ENCODE results near the gene ZFYVE28.

ZFYVE28 gene

DNA sequence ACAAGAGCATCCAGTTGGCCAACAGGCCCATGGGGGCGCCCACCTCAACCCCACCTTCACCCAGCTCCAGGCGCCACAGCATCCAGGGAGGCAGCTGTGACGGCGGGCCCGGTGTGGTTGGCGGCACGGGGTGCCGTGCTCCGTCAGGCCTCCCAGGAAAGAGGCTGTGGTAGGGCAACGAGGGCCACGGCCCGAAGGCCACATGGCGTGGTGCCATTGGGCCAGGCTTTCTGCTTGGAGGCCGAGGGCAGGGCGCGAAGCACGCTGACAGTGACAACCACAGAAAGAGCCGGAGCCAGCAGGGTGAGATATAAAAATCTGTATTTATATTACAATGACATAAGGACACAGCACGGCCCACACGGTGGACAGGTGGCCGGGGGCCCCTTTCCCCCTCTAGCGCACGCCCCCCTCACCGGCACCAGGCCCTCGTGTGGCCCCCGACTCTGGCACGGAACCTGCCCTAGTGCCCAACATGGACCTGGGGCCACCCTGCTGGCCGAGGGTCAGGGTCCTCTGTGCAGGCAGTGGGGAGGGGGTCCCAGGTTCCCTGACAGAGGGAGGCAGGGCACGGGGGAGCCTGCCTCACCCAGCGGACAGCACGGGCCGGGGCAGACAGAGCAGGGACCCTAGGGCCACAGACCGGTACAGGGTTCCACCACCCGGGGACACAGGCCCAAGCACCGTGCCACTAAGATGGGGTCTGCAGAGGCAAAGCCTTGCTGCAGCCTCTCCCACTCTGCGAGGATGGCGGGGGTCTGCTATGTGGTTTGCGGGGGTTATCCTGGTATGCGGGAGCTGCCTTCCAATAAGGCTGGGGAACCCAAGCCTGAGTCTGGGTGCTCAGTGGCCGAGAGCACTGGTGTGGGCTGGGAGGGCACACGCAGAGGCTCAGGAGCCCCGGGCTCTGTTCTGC is 171.1 kb downstream of the ZFYVE28 start:
- TF ChIP-seq, protein P1, sequence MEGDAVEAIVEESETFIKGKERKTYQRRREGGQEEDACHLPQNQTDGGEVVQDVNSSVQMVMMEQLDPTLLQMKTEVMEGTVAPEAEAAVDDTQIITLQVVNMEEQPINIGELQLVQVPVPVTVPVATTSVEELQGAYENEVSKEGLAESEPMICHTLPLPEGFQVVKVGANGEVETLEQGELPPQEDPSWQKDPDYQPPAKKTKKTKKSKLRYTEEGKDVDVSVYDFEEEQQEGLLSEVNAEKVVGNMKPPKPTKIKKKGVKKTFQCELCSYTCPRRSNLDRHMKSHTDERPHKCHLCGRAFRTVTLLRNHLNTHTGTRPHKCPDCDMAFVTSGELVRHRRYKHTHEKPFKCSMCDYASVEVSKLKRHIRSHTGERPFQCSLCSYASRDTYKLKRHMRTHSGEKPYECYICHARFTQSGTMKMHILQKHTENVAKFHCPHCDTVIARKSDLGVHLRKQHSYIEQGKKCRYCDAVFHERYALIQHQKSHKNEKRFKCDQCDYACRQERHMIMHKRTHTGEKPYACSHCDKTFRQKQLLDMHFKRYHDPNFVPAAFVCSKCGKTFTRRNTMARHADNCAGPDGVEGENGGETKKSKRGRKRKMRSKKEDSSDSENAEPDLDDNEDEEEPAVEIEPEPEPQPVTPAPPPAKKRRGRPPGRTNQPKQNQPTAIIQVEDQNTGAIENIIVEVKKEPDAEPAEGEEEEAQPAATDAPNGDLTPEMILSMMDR (IDR thresholded peaks at IDR 0.05; ENCODE audit: insufficient read depth, low read length, missing control alignments), result no peak
- CTCF ChIA-PET, result no interaction called here
- POLR2A ChIA-PET, result no interaction called here
- DNase-seq (ENCODE audit: low read depth, low spot score), result no peak
- H3K4me3 ChIP-seq (ENCODE audit: low read depth, low read length), result no peak overlapping the region

DNA sequence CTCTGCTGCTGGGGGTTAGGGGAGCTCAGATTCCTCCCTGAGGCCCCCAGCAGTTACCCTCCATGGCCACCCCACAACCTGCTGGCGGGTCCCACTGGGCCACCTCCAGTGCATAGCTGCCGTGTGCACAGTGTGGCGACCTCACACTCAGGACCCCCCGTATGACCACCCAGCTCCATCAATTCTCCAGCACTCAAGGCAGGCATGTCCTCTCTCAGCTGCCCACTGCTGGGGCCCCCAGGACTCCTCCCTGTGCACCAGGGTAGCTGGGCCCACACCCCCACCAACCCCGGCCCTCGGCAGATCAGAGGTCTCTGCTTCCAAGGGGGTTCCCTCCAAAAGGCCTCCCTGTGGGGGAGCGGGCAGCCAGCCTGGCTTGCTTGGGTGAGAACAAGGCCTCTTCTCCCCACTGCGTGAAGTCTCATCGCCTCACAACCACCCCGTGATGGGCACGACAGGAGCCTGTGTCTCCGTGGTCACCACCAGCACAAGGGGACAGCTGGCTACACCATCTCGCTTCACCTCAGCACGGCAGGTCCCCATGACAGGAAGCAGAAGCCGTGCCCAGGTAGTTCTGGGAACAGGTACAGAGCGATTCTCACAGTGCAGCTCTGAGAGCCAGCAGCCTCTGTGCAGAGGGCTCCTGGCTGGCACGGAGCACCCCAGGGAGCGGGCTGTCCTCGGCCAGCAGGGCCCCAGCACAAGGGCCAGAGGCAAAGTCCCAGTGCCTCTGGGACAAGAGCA is 171.9 kb downstream of the ZFYVE28 start:
- TF ChIP-seq, protein P1 (IDR thresholded peaks at IDR 0.05; ENCODE audit: insufficient read depth, low read length, missing control alignments), result no peak
- POLR2A ChIA-PET, result no interaction called here
- H3K4me3 ChIP-seq (ENCODE audit: low read depth, low read length), result no peak overlapping the region
- no peak for DNase-seq (ENCODE audit: low read depth, low spot score)
- CTCF ChIA-PET, result no interaction called here

DNA sequence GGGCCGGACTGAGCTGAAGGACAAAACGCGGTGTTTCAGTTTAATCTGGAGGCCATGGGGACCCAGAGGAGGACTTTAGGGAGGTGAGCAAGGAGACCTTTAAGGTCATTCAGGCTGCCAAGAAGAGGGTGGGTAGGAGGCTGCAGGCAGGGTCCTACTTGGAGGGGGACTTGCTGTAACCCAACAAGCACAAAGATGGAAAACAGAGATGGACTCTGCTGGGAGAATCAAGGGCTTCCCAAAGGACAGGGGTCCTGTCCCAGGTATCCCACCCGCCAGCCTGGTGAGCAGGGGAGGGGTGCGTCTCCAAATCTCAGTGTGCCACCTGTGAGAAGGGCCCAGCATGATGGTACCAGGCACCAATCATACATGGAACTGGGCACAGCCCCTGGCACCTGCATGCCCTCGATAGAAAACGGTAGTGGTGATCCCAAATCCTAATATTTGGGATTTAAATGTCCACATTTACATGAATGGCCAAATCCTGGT is 172.6 kb downstream of the ZFYVE28 start:
- no peak for DNase-seq (ENCODE audit: low read depth, low spot score)
- POLR2A ChIA-PET, result no interaction called here

DNA sequence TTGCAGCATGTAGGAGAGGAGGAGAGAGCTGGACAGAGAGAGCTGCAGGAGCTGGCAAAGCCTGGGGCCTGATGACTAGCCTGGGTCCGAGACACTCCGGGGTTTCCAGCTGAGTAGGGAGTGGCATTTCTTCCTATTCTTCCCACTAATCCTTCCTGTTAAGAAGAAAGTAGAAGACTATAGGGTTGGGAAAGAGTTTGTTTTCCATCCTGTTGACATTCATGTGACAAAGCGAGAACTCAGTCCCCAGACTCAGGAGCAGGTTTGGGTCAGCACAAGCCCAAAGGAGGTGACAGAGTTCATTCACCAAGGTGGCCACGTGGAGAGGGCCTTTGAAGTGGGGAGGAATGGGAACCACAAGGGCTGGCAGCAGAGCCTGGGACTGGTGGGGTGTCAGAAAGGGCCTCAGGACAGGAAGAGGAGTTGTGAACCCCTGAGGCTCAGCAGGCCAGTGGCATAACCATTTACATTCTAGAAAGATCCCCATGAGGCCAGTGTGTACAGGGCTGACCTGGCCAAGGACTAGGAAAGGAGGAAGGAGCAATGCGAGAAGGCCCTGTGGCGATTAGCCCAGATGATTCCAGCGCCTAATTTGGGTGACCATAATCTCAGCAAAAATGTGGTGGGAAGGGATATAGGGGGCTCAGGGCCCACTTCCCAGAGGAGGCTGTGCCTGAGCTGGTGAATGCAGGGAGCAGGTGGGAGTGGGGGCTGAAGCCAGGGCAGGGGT is 173.2 kb downstream of the ZFYVE28 start:
- CTCF ChIA-PET, result interaction anchor here (1.2 kb wide), 1 partner anchor 15 kb away, joined by 3 read pairs; no protein-coding TSS in a partner anchor
- no peak for DNase-seq (ENCODE audit: low read depth, low spot score)
- POLR2A ChIA-PET, result no interaction called here
- no peak overlapping the region for H3K4me3 ChIP-seq (ENCODE audit: low read depth, low read length)
- TF ChIP-seq, protein P1 (IDR thresholded peaks at IDR 0.05; ENCODE audit: insufficient read depth, low read length, missing control alignments), result no peak

More for the DNA sequence above, 172.6 kb downstream of the ZFYVE28 start:
- TF ChIP-seq, protein P1 (IDR thresholded peaks at IDR 0.05; ENCODE audit: insufficient read depth, low read length, missing control alignments), result no peak
- H3K4me3 ChIP-seq (ENCODE audit: low read depth, low read length), result no peak overlapping the region
- CTCF ChIA-PET, result no interaction called here

DNA sequence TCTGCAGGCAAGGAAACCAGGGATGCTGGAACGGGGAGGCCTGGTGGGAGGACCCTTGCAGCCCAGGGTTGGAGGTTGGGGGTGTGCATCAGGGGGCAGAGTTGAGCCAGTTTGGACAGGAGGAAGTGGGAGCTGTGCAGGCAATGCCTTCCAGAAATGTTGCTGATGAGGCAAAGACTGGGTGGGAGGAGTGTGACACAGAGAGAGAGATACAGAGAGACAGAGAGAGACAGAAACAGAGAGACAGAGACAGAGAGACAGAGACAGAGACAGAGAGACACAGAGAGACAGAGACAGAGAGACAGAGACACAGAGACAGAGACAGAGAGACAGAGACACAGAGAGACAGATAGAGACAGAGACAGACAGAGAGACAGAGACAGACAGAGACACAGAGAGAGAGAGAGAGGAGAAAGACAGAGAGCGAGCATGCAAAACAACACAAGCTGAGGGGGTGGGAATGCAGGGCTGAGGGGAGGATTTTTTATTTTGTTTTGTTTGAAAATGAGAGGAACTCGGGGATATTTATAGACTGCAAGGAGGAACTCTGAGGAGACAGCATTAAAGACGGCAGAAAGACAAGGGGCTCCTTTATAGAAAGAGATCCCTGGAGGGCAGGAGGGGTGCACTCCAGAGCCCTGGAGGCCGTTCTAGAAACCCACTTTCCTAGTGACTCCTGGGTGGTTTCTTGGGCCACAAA is 174.6 kb downstream of the ZFYVE28 start:
- no peak for DNase-seq (ENCODE audit: low read depth, low spot score)
- no peak overlapping the region for H3K4me3 ChIP-seq (ENCODE audit: low read depth, low read length)
- POLR2A ChIA-PET, result no interaction called here
- CTCF ChIA-PET, result interaction anchor here (0.7 to 1.2 kb wide), 2 partner anchors 8 to 16 kb away, joined by 3 to 4 read pairs; no protein-coding TSS in a partner anchor
- TF ChIP-seq, protein P1 (IDR thresholded peaks at IDR 0.05; ENCODE audit: insufficient read depth, low read length, missing control alignments), result peak; percentile 17
